Prostate gland (tissue), 2 donors: ENCODE measurements around the gene DNAJC16. TPM values are rescaled to one million over a fixed set of nuclear protein-coding genes. Genes with fewer than 3 reads are reported as not detected.

ENCODE experiments used
- DNase-seq: peaks from one replicate; pipeline ENCODE4 v3.0.0-alpha.2; 2019; ENCODE audit warnings: low spot score
- H3K27ac ChIP-seq, 2 donors: fragments of 200-600 bp; sonication (generic); 2 replicates each; pipeline ENCODE4 v1.5.1; 2017 to 2019
- H3K27me3 ChIP-seq: fragments of 200-600 bp; sonication (generic); replicated peaks from 2 replicates; pipeline ENCODE4 v1.5.1; 2019; ENCODE audit not compliant: insufficient read depth
- H3K36me3 ChIP-seq, 2 donors: fragments of 200-600 bp; sonication (generic); 1 replicate in 1 of 2; 2 replicates in 1 of 2; pipeline versions ENCODE4 v1.5.1 to v1.8.1; 2017 to 2019
- H3K4me1 ChIP-seq: fragments of 200-600 bp; sonication (generic); replicated peaks from 2 replicates; pipeline ENCODE4 v1.5.1; 2019
- H3K4me3 ChIP-seq, 2 donors: fragments of 200-600 bp; sonication (generic); 2 replicates each; pipeline ENCODE4 v1.5.1; 2017 to 2019
- H3K9me3 ChIP-seq: fragments of 200-600 bp; sonication (generic); 2 replicates; pipeline ENCODE4 v1.5.1; 2017
- POLR2A ChIP-seq: fragments of 450-650 bp; IDR thresholded peaks from one replicate; pipeline ENCODE4 v1.6.1; 2016; ENCODE audit warnings: antibody characterized with exemption, mild to moderate bottlenecking
- POLR2AphosphoS5 ChIP-seq: sonication (generic); formaldehyde crosslinking; IDR thresholded peaks from one replicate; pipeline ENCODE4 v1.6.1; 2017; ENCODE audit warnings: antibody characterized with exemption
- WGBS: methylation state at CpG from one replicate; pipeline ENCODE4 v1.1.5; 2018; 5-methylcytosine and 5-hydroxymethylcytosine counted together
- intact Hi-C: fragments of 100-400 bp; cut with DNase I; formaldehyde crosslinking; loops from one replicate; pipeline ENCODE4 v1.14.2; 2022
- total RNA-seq, 2 donors: library from RNA; depleted of rRNA; stranded (reverse); fragments of >200 nt; gene quantifications; one replicate each; pipeline ENCODE4 v1.1.0, GENCODE V29; 2016
- TF ChIP-seq, protein P1 (sequence below), 4 experiments: fragments of 200-600 bp in 2 of 4; fragments of 450-650 bp in 2 of 4; sonication (generic) in 2 of 4; IDR thresholded peaks; 1 replicate in 3 of 4; 2 replicates in 1 of 4; pipeline ENCODE4 v1.5.1; 2016 to 2019; ENCODE audit warnings: antibody characterized with exemption in 4 of 4, mild to moderate bottlenecking in 2 of 4, moderate library complexity in 2 of 4

Gene DNAJC16
- total RNA-seq, 2 donors from 2014 or later: 21.5 to 27.2 TPM

DNA sequence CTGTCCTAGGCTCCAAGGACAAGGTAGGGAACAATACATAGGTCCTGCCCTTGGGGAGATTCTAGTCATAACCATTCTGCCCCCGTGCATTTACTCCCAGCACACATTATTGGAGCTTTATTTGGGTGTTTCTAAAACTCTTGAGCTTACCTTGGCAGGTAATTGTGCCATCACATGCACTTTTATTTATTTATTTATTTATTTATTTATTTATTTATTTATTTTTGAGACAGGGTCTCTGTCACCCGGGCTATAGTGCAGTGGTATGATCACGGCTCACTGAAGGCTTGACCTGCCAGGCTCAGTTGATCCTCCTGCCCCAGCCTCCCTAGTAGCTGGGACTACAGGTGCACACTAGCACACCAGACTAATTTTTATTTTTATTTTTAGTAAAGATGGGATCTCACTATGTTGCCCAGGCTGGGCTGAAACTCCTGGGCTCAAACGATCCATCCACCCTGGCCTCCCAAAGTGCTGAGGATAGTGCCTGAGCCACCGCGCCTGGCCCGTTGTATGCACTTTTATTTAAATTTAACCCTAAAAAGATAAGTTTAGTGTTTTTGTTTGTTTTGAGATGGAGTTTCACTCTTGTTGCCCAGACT is 49.0 kb downstream of the DNAJC16 start:
- no peak for TF ChIP-seq POLR2A
- no peak for TF ChIP-seq POLR2AphosphoS5
- TF ChIP-seq, protein P1, sequence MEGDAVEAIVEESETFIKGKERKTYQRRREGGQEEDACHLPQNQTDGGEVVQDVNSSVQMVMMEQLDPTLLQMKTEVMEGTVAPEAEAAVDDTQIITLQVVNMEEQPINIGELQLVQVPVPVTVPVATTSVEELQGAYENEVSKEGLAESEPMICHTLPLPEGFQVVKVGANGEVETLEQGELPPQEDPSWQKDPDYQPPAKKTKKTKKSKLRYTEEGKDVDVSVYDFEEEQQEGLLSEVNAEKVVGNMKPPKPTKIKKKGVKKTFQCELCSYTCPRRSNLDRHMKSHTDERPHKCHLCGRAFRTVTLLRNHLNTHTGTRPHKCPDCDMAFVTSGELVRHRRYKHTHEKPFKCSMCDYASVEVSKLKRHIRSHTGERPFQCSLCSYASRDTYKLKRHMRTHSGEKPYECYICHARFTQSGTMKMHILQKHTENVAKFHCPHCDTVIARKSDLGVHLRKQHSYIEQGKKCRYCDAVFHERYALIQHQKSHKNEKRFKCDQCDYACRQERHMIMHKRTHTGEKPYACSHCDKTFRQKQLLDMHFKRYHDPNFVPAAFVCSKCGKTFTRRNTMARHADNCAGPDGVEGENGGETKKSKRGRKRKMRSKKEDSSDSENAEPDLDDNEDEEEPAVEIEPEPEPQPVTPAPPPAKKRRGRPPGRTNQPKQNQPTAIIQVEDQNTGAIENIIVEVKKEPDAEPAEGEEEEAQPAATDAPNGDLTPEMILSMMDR (IDR thresholded peaks at IDR 0.05): no peak
- intact Hi-C loops: no loop called here
- no peak for DNase-seq

DNA sequence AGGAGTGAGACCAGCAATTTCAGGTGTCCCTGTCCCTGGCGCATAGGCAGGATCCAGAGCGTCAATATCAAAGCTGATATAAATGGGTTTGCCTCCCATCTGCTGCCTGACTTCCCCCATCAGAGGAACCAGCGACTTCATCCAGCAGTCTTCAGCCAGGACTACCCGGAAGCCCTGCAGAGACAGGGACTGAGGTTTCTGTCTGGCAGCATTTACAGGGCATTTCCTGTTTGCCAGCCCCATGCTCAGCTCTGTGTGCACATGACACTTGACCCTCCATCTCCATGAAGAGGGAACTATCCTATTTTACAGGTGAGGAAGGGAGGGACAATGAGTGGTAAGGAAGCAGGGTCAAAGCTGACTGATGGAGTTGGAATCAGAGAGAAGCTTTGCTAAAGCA is 51.0 kb downstream of the DNAJC16 start:
- Histone ChIP-seq H3K27me3 (no peaks in the 10 kb centered on the region), H3K27ac (no peak overlapping the region), H3K4me1 (no peaks in the 10 kb centered on the region), H3K9me3 (no peaks in the 10 kb centered on the region), H3K36me3 (no peaks in the 10 kb centered on the region), H3K4me3 (no peak overlapping the region)
- WGBS: 69% methylated on average over 4 of the region's 4 CpGs
- intact Hi-C loops: no loop called here
- TF ChIP-seq, protein P1 (IDR thresholded peaks at IDR 0.05): no peak
- TF ChIP-seq POLR2A (no peak), POLR2AphosphoS5 (no peak)
- DNase-seq: no peak

More for the DNA sequence above, 49.0 kb downstream of the DNAJC16 start:
- 96% methylated on average over 7 of the region's 7 CpGs for WGBS
- Histone ChIP-seq H3K4me3 (no peak overlapping the region), H3K27ac (no peak overlapping the region), H3K27me3 (no peaks in the 10 kb centered on the region), H3K4me1 (no peaks in the 10 kb centered on the region), H3K9me3 (no peaks in the 10 kb centered on the region), H3K36me3 (no peaks in the 10 kb centered on the region)

DNA sequence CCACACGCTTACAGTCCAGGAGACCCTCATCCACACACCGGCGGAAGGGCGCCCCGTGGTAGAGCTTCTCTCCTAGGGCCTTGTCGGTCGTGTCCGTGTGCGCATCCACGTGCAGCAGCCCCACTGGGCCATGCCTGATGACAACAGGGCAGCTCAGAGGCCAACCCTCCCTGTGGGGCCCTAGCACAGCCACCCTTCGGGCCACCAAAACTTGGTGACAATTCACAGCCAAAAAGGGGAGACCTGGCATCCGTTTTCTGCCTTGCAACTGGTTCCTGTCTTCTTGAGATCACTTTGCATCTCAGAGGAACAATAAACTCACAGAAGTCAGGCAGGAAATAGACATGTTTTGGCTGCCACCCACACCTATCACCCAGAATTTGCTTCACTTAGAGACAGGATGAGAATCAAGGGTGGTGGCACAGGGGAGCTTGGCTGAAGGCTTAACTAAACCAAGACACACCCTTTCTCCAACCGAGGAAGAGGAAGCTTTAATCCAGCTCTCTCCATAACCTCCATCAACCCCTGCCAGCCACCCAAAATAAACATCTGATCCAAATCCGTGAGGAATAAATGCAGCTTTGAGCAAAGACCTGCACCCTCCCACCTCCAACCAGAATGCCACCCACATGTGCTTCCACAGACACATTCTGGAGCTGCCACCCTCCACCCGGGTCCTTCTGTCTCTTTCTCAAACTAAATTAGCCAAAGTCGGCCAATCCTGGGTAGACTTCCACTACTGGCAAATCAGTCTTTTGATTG is 52.5 kb downstream of the DNAJC16 start:
- TF ChIP-seq POLR2A: no peak
- TF ChIP-seq, protein P1 (IDR thresholded peaks at IDR 0.05): no peak
- TF ChIP-seq POLR2AphosphoS5: no peak
- Histone ChIP-seq H3K36me3 (no peaks in the 10 kb centered on the region), H3K27ac (no peak overlapping the region), H3K4me3 (no peak overlapping the region), H3K27me3 (no peaks in the 10 kb centered on the region), H3K4me1 (no peaks in the 10 kb centered on the region), H3K9me3 (no peaks in the 10 kb centered on the region)
- no peak for DNase-seq
- intact Hi-C loops: no loop called here
- 75% methylated on average over 16 of the region's 16 CpGs for WGBS

DNA sequence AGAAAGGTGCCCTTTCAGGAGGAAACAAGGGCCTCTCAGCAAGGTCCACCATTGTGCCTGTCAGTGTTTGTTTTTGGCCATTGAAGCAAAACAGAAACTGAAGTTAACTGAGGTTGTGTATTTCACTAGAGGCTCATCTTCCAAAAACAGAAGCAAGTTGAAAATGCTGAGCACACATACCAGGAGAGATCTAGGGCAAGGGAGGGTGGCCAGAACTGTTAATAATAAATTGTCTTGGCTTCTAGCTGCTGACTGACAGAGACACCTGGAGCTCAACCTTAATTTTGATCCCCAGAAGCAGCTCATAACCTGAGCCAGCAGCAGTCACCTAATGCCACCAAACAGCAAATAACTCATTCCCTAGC is 53.0 kb downstream of the DNAJC16 start:
- H3K27me3 ChIP-seq: no peaks in the 10 kb centered on the region
- no peak overlapping the region for H3K27ac ChIP-seq

More for the DNA sequence above, 53.0 kb downstream of the DNAJC16 start:
- H3K4me1 ChIP-seq: no peaks in the 10 kb centered on the region
- H3K36me3 ChIP-seq: no peaks in the 10 kb centered on the region
- H3K9me3 ChIP-seq: no peaks in the 10 kb centered on the region
- H3K4me3 ChIP-seq: no peak overlapping the region
- no peak for DNase-seq
- TF ChIP-seq, protein P1 (IDR thresholded peaks at IDR 0.05): no peak
- no peak for TF ChIP-seq POLR2A
- no peak for TF ChIP-seq POLR2AphosphoS5
- intact Hi-C loops: no loop called here
